Hindlimb muscle (tissue), 1 donor: ENCODE measurements around the gene MATR3. TPM values are rescaled to one million over a fixed set of nuclear protein-coding genes. Genes with fewer than 3 reads are reported as not detected.
"Not testable (repeated sequence)": the region's sequence is repeated elsewhere in the genome, so short reads cannot be mapped to it uniquely, and the experiment has no call there.

Experiments used
- DNase-seq: peaks from one replicate; pipeline ENCODE4 v3.0.0-alpha.2; 2013
- polyA plus RNA-seq: library from polyadenylated mRNA; unstranded; fragments of 120-200 nt; gene quantifications from one replicate; pipeline ENCODE4 v1.2.1, GENCODE V29; 2013; ENCODE audit not compliant: insufficient read length

MATR3 gene
- polyA plus RNA-seq, 1 donor = 262 TPM

DNA sequence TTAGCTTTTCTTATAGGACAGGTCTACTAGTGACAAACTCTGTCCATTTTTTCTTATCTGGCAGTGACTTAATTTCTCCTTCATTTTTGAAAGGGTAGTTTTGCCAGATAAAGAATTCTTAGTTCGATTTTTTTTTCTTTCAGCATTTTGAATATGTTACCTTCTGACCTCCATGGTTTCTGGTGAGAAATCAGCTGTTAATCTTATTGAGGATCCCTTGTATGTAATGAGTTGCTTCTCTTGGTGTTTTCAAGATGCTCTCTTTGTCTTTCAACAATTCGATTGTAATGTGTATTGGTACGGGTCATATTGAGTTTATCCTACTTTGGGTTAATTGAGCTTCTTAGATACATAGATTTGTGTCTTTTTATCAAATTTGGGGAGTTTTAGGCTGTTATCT lies 60.6 kb downstream of the MATR3 start:
- no peak for DNase-seq

DNA sequence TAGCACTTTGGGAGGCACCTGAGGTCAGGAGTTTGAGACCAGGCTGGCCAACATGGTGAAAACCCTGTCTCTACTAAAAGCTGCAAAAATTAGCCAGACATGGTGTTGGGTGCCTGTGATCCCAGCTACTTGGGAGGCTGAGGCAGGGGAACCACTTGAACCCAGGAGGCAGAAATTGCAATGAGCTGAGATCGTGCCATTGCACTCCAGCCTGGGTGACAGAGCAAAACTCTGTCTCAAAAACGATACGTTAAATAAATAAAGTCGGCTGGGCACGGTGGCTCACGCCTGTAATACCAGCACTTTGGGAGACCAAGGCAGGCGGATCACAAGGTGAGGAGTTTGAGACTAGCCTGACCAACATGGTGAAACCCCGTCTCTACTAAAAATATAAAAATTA lies 62.4 kb downstream of the MATR3 start:
- DNase-seq = not testable (repeated sequence)

DNA sequence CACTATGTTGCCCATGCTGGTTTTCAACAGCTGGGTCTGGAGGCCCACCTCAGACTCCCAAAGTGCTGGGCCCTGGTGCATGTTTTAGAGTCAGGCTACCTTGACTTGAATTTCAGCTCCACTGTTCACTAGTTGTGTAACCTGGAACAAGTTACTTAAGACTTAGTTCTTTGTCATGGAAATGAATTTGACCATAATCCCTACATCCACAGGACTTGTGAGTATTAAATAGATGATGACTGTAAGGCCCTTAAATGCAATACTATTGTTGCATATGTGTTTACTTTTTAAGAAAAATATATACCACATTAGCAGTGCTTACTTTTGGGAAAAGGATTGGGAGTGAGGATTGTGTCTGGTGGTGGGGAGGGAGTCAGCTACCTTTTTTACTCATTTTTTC lies 64.5 kb downstream of the MATR3 start:
- DNase-seq = no peak

DNA sequence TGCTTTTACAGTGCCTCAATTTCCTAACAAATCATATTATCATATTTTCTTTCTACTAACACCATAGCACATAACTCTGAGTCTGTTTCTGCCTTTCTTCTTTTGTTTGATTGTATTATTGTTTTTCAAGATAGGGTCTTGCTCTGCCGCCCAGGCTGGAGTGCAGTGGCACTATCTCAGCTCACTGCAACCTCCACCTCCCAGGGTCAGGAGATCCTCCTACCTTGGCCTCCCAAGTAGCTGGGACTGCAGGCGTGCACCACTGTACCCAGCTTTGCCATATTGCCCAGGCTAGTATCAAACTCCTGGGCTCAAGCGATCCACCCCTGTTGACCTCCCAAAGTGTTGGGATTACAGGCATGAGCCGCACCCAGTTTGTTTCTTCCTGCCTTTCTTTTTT lies 66.8 kb downstream of the MATR3 start:
- DNase-seq = no peak

DNA sequence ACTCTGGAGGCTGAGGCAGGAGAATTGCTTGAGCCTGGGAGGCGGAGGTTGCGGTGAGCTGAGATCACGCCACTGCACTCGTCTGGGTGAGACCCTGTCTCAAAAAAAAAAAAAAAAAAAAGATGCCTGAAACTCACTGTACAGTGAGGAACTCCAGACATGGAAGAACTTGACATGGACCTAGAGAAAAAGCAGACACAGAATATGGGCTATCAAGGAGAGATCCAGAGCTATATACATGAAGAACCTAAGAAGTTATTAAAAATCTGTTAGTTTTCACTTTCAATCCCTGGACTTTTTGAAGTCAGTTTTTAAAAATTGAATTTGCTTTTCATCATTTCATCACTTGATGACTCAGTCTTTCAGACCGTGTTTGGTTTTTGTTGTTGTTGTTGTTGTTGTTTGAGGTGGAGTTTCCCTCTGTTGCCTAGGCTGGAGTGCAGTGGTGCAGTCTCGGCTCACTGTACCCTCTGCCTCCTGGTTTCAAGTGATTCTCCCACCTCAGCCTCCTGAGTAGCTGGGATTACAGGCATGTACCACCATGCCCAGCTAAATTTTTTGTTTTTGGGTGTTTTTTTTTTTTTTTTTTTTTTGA lies 68.4 kb downstream of the MATR3 start:
- no peak for DNase-seq

DNA sequence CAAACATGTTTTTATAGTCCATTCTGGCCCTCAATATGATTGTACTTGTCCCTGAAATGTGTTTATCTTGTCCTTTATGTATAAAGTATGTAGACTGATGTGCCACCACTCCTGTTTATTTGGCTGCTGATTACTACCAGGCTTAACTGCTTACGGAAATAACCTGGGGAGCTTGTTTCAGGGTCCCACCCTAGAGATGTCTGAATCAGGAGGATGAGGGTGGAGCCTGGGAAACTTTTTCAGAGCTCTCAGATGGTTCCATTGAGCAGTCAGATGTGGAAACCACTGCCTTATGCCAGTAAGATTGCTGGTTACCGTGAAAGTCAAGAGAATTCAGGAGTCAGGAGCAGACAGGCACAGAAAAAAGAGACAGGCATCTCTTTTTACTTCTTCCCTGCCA lies 70.4 kb downstream of the MATR3 start:
- no peak for DNase-seq

DNA sequence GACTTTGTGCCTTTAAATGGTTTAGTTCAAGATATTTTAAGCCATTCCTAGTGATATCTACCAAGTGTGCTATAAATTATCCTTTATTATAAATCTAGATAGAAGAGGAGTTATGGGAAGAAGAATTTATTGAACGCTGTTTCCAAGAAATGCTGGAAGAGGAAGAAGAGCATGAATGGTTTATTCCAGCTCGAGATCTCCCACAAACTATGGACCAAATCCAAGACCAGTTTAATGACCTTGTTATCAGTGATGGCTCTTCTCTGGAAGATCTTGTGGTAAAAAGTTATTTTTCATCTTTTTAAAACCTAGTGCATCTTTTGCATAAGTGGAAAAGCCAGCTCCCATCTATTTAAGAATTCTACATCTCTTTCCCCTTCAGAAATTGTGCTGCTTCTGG lies 70.9 kb downstream of the MATR3 start:
- DNase-seq = no peak

DNA sequence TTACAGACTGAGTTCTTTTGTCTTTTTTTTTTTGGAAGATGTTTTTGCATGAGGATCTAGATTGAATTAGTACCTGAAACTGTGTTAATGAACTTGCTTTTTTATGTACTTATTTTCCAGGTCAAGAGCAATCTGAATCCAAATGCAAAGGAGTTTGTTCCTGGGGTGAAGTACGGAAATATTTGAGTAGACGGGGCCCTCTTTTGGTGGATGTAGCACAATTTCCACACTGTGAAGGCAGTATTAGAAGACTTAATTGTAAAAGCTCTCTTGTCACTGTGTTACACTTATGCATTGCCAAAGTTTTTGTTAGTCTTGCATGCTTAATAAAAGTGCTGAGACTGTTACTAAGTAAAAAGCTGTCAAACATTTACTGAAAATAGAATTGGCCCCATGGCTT lies 75.1 kb downstream of the MATR3 start:
- DNase-seq = no peak

DNA sequence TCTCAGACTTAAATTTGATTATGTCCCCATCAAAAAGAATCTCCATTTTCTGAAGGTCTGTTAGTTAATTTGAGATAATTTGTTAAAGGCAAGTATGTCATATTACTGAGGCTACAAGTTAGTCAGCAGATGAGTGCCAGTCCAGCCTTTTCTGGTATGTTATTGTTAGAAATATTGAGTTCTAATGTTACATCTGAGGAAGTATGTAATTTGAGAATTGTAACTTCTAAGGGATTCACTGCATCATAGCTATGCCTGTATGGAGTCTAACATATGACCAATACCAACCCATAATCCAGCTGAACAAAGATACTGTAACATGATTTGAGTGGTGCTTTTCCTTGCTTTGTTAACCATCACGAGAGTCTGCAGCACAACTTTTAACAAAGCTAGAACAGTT lies 75.6 kb downstream of the MATR3 start:
- no peak for DNase-seq

DNA sequence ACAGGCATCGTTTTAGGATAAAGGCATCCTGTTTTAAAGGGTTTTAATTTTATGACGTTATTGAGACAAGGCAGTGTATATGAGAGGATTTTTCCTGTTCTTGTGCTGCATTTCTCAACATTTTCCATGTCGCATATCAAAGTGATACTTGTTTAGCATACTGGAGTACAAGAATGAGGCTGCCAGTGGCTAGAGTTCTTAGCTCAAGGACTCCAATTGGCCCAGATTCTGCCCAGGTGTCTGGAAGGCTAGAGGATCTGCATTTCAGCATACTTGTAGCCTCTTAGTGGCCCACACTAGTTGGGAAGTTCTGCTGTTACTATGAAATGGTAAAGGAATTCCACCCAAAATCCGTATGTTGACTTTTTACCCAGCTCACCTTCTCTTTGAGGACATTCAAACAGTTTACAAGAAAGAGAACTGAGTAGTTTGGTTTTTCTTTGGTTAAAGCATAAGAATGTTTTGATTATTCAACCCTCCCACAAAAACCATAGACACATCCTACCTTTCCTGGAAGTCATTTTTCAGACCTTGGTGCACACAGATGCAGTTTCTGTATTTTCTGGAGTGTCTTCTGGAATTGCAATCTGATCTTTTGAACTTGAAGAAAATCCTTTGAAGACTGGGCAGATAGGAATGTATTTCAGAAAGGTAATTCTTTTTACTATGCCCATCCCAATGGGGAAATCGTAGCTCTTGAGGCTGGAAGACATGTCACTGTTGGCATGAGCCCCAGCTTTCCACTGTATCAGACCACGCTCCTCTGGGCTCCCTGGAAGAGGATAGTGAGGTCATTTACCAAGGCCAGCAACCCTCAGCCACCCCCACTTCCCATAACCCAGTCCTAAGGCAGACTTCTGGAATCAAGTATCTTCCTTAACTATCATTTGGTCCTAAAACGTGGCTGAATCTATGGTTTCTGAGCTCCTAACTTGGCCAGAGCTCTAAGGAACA lies 78.2 kb downstream of the MATR3 start:
- DNase-seq = no peak

DNA sequence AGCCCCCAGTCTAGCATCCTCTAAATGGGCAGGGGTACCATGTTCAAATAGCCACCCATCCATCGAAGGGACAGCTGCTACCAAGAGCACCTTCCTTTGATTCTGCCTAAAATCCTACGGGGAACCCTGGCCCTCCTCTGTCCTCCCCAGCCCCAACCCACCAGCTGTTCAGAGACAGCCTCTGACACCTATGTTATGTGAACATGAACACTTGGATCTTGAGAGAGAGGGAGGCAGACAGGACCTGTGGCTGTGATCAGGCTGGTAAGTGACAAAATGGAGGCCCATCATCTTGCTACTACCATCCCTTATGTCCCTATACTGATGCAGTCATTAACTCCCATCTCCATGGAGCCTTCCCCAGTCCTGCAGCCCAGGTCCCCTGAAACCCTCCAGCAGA lies 81.4 kb downstream of the MATR3 start:
- no peak for DNase-seq

DNA sequence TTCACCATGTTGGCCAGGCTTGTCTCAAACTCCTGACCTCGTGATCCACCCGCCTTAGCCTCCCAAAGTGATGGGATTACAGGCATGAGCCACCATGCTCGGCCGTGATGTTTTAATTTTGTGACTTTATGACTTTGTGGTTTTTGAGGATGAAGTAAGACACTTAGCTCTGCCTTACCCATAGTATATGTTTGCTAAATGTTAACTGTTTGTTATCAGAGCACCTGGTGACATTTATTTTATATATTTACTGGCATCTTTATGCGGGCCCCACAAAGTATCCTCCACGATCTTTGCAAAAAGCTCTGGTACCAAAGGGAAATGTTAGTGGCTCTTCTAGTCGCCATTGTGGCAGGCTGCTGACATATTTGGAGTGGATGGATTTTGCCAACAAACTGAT lies 82.8 kb downstream of the MATR3 start:
- DNase-seq = no peak

DNA sequence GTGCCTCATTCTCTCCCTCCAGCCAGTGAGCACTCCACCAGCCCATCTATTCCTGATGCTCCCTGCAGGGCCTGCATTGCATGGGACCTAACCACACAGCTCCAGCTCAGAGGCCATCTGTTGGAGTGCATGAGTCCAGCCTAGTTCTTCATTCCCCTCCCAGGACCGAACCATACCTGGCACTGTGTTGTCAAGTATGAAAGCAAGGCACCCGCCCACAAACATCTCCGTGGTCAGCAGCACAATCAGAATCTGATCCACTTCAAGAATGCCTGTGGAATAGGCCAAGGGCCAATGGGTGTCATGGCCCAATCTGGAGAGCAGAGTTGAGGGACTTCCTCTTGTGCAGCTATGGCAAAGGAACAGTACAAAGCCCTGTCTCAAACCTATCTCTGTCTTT lies 83.7 kb downstream of the MATR3 start:
- no peak for DNase-seq

DNA sequence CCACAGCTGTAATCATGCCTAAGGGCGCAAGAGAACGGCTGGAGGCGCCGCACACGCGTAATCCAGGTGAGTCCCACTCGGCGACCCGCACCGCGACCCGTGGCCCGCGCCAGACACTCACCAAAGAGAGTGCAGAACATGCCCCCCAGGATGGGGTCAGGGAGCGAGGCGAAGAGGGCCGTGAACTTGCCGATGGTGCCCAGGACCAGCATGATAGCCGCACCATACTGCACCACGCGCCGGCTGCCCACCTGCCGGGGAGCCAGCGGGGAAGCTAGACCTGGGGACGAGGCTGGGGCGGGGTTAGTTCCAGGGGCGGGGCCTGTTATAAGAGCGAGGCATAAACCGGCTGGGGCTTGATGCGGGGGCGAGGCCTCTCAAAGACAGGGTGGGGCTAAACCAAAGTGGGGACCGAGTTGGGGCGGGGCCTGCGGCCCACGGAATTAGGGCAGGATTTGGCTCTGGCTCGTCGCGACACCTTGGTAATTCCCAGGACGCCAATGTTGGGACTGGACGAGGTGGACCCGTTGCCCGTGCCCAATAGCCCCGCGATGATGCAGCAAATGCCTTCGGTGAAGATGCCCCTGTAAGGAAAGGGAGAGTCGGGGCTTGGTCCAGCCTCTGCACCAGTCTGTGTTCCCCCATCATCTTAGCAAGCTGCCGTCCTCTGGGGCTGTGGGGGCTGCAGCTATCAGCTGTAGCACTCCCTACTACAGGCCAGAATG lies 84.7 kb downstream of the MATR3 start:
- DNase-seq = no peak

DNA sequence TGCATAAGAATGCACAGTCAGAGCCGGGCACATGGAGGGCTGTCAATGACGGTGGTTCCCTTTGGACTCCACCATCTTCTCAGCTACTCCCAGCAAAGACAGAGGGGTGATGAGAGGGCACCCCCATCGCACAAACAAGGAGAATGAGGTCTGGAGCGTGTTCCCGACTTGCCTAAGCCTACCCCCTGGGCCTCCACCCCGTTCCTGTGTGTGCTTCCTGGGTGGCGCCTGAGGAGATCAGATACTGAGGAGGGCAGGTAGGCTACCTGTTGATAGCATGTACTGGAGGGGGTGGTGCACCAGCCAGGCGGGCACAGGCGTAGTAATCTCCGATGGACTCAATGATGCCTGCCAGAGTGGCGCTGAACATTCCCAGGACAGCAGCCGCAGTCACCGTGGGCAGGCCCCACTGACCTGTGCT lies 85.4 kb downstream of the MATR3 start:
- DNase-seq = no peak

DNA sequence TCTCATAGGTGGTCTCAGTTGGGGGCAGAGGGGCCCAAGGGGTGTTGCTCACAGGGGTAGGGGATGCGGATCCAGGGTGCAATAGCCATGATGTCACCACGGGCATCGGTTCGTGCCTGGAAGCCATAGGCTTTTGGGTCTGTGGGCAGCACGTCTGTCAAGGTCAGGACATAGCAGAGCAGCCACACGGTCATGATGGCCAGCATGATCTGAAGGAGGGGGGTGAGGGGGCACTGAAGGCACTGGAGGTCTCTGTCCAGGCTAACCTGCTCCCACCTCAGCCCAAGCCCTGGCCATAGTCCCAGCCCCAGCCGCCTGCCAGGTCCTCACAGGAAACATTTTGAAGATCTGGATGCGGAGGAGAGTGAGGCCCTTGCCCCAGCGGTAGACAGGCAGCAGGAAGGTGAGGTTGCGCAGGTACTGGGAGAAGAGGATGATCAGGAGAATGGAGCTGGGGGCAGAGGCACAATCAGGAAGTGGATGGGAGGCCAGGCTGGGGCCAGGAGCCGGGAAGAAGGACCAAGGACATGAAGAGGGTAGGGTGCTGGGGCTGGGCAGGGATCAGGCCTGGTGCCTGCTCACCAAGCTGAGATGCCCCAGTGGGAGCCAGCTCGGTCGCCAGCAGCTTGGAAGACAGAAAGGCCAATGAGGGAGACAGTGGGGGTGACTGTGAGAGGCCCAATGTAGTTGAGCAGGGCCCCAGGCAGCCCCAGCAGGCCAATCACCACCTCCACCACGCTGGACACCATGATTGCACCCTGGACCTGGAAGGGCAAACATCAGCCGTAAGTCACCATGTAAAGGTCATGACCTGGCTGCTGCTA lies 86.3 kb downstream of the MATR3 start:
- DNase-seq = no peak

Other genes starting within 250 kb of the MATR3 start
- gene SIL1, start 95.4 kb upstream of the MATR3 start, polyA plus RNA-seq = 27.9 TPM
- 106 TPM for gene PAIP2, start 48.1 kb downstream of the MATR3 start, polyA plus RNA-seq
- gene SLC23A1, start 89.6 kb downstream of the MATR3 start, polyA plus RNA-seq = 0.48 TPM
- gene MZB1, start 96.2 kb downstream of the MATR3 start, polyA plus RNA-seq = 0.53 TPM
- gene PROB1, start 101.4 kb downstream of the MATR3 start, polyA plus RNA-seq = 55.2 TPM
- 14.9 TPM for gene SPATA24, start 110.3 kb downstream of the MATR3 start, polyA plus RNA-seq
- 23.0 TPM for gene DNAJC18, start 145.8 kb downstream of the MATR3 start, polyA plus RNA-seq
- gene ECSCR, start 169.0 kb downstream of the MATR3 start, polyA plus RNA-seq = 29.6 TPM
- gene SMIM33, start 177.3 kb downstream of the MATR3 start, polyA plus RNA-seq = not detected
- 49.0 TPM for gene STING1, start 189.0 kb downstream of the MATR3 start, polyA plus RNA-seq